ENCODE data around the gene ZNF365. TPM values are rescaled to one million over a fixed set of nuclear protein-coding genes. Genes with fewer than 3 reads are reported as not detected.
A peak's percentile ranks its signal among the peaks of the same experiment; 100 is the strongest.
"Not testable (repeated sequence)": the region's sequence is repeated elsewhere in the genome, so short reads cannot be mapped to it uniquely, and the experiment has no call there.

Gene ZNF365
- total RNA-seq, 1 experiment from 2014 or later = 1.0 TPM

- peak; percentile 60 for DNase-seq (ENCODE audit: low read depth, low spot score)
- in situ Hi-C loops (cut with HindIII; ENCODE audit: low pct_unique_long_range_greater_than_20kb, low sequenced_read_pairs) = no loop called here
Measured at GRCh38 chr10:62395892-62396291, 21.7 kb downstream of the ZNF365 start.

DNA sequence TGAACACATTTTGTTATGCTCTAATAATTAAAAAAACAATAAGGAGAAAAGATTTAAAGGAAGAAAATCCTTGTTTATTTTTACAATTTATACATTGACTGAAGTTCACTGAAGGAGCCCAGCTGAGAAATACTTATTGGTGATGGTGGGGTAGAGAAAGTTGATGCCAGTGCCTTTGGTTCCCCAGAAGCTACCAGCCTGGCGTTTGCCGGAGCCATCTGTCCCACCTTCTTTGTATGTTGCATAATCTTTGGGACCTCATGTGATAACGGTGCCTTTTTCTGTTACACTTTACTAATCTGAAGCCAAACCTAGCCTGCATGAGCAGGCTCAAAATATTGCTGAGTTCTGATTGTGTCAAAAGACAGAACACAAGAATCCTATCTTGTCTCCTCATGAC lies 22.7 kb downstream of the ZNF365 start:
- in situ Hi-C loops (cut with HindIII; ENCODE audit: low pct_unique_long_range_greater_than_20kb, low sequenced_read_pairs) = no loop called here
- DNase-seq (ENCODE audit: low read depth, low spot score) = no peak

DNA sequence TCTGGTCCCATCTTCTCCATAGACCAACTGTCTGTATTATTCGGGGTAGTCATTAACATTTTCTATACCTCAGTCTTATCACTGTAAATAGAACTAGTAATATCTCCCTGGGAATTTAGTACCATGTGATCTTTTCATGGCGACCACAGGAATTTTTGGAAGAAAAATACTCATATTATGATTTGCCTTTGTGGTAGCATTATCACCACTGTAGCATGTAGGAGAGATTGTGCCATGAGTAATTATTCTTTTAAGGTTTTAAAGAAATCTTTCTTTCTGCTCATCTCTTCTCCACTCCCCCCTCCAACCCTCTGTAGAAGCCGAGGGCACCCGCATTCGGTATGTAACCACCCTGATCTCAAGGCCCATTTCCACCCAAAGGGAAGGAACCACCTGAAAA lies 25.0 kb downstream of the ZNF365 start:
- in situ Hi-C loops (cut with HindIII; ENCODE audit: low pct_unique_long_range_greater_than_20kb, low sequenced_read_pairs) = no loop called here
- DNase-seq (ENCODE audit: low read depth, low spot score) = no peak

DNA sequence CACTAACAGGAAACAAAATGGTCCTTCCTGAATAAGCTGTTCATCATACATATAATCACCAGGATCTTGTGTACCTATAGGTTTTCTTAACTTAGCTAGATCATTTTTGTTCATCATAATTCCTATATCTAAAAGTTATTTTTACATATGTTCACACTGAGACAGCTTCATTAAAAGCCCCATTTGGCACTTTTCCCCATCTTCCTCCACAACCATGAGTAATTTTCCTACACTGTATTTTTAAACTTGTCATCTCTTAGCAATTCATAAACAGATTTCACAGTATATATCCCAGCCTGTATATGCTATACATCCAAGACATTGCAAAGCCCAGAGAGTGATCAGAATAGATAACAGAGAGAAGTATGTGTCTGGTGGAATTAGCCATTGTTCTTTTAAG lies 28.3 kb downstream of the ZNF365 start:
- DNase-seq (ENCODE audit: low read depth, low spot score) = no peak
- in situ Hi-C loops (cut with HindIII; ENCODE audit: low pct_unique_long_range_greater_than_20kb, low sequenced_read_pairs) = no loop called here

- DNase-seq (ENCODE audit: low read depth, low spot score); in situ Hi-C loops (cut with HindIII; ENCODE audit: low pct_unique_long_range_greater_than_20kb, low sequenced_read_pairs): not testable (repeated sequence)
Measured at GRCh38 chr10:62410528-62410927, 36.4 kb downstream of the ZNF365 start.

GRCh38 chr10:62410934-62411333 lies 36.8 kb downstream of the ZNF365 start:
- DNase-seq (ENCODE audit: low read depth, low spot score); in situ Hi-C loops (cut with HindIII; ENCODE audit: low pct_unique_long_range_greater_than_20kb, low sequenced_read_pairs): not testable (repeated sequence)

GRCh38 chr10:62413048-62413447 lies 38.9 kb downstream of the ZNF365 start:
- no peak for DNase-seq (ENCODE audit: low read depth, low spot score)
- in situ Hi-C loops (cut with HindIII; ENCODE audit: low pct_unique_long_range_greater_than_20kb, low sequenced_read_pairs) = no loop called here

- in situ Hi-C loops (cut with HindIII; ENCODE audit: low pct_unique_long_range_greater_than_20kb, low sequenced_read_pairs) = no loop called here
- no peak for DNase-seq (ENCODE audit: low read depth, low spot score)
Measured at GRCh38 chr10:62413652-62414051, 39.5 kb downstream of the ZNF365 start.

DNA sequence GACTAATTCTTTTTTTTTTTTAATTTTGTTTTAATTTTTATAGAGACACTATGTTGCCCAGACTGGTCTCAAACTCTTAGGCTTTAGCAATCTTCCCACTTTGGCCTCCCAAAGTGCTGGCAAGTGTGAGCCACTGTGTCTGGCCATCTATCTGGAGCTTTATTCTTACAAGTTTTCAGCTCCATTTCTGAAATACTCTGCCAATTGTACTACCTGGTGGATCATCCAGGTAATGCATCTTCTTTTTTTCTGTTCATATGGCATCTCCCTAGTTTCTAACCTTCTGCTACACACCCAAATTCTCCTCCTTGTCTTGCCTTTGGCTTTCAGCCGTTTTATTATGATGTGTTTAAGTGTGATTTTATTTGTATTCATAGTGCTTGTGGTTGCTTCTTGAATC lies 40.2 kb downstream of the ZNF365 start:
- DNase-seq (ENCODE audit: low read depth, low spot score) = no peak

GRCh38 chr10:62422068-62422590 lies 48.0 kb downstream of the ZNF365 start:
- in situ Hi-C loops (cut with HindIII; ENCODE audit: low pct_unique_long_range_greater_than_20kb, low sequenced_read_pairs) = no loop called here
- no peak for DNase-seq (ENCODE audit: low read depth, low spot score)

More for the DNA sequence above, 40.2 kb downstream of the ZNF365 start:
- in situ Hi-C loops (cut with HindIII; ENCODE audit: low pct_unique_long_range_greater_than_20kb, low sequenced_read_pairs) = no loop called here

GRCh38 chr10:62424026-62424425 lies 49.9 kb downstream of the ZNF365 start:
- in situ Hi-C loops (cut with HindIII; ENCODE audit: low pct_unique_long_range_greater_than_20kb, low sequenced_read_pairs) = no loop called here

DNA sequence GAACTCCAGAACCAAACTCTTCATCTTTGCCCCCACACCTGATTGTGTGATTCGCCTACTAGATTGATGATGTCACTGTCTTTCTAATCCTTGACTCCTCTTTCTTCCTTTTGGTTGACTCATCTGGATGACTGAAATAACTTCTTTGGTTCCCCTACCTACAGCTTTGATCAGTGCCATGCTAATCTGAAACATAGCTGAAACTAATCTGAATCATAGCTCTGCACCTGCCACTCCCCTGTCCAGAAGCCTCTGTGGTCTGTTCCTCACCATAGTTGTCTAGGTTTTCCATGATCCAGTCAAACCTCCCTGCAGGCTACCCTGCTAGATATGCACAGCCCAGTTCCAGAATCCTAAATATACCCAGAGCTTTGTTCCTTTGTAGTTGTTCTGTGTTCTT lies 51.9 kb downstream of the ZNF365 start:
- in situ Hi-C loops (cut with HindIII; ENCODE audit: low pct_unique_long_range_greater_than_20kb, low sequenced_read_pairs) = no loop called here

More at GRCh38 chr10:62424026-62424425, 49.9 kb downstream of the ZNF365 start:
- peak; percentile 41 for DNase-seq (ENCODE audit: low read depth, low spot score)

DNA sequence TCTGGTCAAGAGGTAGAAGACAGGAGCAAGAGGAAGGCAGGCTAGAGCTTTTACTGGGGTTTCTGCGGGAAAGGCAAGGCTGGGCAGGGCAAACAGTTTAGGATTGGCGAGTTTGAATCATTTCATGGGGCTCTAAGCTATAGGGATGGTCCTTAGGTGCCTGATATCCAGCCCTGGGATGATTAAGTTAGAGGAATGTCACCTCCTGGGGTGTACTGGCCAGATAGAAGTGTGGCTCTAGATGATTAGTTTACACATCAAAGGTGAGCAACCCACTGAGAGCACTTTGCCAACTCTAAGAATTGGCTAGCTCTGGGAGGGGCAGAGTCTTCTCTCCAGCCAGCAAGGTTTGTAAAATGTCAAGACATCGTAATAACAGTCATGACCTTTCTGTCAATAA lies 52.4 kb downstream of the ZNF365 start:
- DNase-seq (ENCODE audit: low read depth, low spot score) = no peak
- in situ Hi-C loops (cut with HindIII; ENCODE audit: low pct_unique_long_range_greater_than_20kb, low sequenced_read_pairs) = no loop called here

More for the DNA sequence above, 51.9 kb downstream of the ZNF365 start:
- DNase-seq (ENCODE audit: low read depth, low spot score) = no peak

DNA sequence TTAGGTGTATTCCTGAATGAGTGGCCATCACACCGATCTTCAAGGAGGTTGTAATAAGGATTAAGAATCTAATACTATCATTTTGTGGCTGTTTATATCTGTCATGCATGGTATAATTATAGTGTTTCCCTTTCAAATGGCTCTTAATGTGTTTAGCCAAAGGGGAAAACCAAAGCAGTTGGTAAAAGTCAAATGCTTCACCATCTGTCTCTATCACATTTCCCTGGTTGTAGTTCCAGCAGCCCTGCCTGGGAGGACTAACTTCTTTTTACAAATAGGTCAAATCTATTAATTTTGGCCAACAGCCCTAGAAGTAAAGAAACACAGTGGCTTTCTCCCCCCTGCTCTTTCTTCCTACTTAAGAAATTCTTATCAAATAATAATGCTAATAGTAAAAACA lies 56.7 kb downstream of the ZNF365 start:
- no peak for DNase-seq (ENCODE audit: low read depth, low spot score)
- in situ Hi-C loops (cut with HindIII; ENCODE audit: low pct_unique_long_range_greater_than_20kb, low sequenced_read_pairs) = no loop called here

DNA sequence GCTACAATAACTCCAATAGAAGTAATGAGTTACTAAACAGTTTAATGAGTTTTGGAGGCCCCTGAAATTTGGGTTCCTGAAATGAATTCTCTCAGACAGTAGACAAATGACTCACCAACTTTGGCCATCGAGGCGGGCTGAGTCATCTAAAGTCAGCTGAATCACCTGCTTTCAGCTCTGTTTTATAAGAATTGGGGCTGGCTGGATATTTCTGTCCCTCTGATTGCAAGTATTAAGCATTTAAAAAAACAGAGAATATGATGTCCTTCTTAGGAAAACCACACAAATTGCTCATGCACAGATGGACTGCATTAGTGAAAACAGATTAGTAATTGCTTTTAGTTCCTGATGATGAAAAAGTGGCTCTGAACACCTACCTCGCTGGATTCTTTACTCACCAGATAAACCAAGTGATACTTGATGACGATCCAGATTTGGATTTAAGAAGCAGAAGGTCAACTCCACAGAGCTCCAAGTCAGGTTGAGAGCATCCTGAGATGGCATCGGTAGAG lies 59.1 kb downstream of the ZNF365 start:
- in situ Hi-C loops (cut with HindIII; ENCODE audit: low pct_unique_long_range_greater_than_20kb, low sequenced_read_pairs) = no loop called here
- DNase-seq (ENCODE audit: low read depth, low spot score) = no peak

GRCh38 chr10:62433901-62434300 lies 59.7 kb downstream of the ZNF365 start:
- in situ Hi-C loops (cut with HindIII; ENCODE audit: low pct_unique_long_range_greater_than_20kb, low sequenced_read_pairs) = no loop called here
- DNase-seq (ENCODE audit: low read depth, low spot score) = no peak

DNA sequence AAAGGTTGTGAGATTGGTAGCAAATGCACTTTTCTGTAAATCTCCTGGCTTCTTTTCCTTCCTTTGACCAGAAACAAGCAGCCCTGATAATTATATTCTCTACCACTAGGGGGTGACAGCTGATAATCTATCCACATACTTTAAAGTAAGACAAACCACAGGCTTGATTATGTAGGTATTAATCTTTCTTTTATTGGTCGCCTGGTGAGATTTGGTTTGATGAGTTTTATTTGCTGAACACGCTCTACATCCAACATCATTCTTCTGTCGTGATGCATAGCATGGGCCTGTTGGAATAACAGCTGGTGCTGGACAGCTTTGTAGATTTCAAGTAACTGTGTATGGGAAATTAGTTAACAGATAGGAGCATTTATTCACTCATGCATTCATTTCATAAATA lies 63.5 kb downstream of the ZNF365 start:
- DNase-seq (ENCODE audit: low read depth, low spot score) = peak; percentile 70
- in situ Hi-C loops (cut with HindIII; ENCODE audit: low pct_unique_long_range_greater_than_20kb, low sequenced_read_pairs) = no loop called here

DNA sequence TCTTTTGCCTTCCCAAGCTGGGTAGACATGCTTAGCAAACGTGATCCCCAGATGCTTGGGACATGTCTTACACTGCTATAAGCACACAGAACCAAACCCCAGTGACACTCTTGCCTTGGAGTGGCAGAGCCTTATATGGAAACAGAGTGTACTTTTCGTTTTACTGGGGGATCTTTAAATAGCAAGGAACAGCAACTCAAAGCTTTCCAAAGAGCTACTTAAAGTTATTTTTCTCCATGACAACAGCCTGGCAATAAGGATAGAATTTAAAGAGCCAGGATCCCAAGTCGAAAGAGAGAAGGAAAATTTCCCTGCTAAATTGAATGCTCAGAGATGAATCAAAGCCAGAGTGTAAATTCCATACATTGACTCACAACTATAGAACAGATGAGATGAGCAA lies 67.8 kb downstream of the ZNF365 start:
- in situ Hi-C loops (cut with HindIII; ENCODE audit: low pct_unique_long_range_greater_than_20kb, low sequenced_read_pairs) = no loop called here
- DNase-seq (ENCODE audit: low read depth, low spot score) = no peak

- DNase-seq (ENCODE audit: low read depth, low spot score) = no peak
- in situ Hi-C loops (cut with HindIII; ENCODE audit: low pct_unique_long_range_greater_than_20kb, low sequenced_read_pairs) = no loop called here
Measured at GRCh38 chr10:62442894-62443669, 68.9 kb downstream of the ZNF365 start.
